ENCODE measurements around the gene IPMK.

DNA sequence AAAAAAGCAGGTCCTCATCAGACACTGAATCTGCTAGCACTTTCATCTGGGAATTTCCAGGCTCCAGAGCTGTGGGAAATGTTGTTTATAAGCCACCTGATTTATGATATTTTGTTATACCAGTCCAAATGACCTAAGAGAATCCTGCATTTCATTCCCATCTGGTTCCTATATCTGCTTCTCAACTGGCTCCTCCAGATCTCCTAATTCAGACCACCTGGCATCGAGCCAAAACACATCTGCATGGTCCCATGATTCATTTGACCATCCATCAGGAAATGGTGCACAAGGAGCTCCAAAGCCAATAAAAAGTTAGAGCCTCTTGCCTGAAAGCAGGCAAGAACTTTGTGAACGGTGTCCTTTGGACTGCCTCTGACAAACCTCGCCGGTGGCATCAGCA is 108.9 kb downstream of the IPMK start:
- TF ChIP-seq POLR2A (IDR thresholded peaks at IDR 0.05) (no peak), CTCF (IDR thresholded peaks at IDR 0.05) (no peak)

Data from body of pancreas (tissue), 4 donors.